Measurements from ENCODE around the gene TRIO.

TRIO gene

GRCh38 chr5:14394365-14394764 is 251.2 kb downstream of the TRIO start:
- DNase-seq (ENCODE audit: low read depth), result no peak

DNA sequence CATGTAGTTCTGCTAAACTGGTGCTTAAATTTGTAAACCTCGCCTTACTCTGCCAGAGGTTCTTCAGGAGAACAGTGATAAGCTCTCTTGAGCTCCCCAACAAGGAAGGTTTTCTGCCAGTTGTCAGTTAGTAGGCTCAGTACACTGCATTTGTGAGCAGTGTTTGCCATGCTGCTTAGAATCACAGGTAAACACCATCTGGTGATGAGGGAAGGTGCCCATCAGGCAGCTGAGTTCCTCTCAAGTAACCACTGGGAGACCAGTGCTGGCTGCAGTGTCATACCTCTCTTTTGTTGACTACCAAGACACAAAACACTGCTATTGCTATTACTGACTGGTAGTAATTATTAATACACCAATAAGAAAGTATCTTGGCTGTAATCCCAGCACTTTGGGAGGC is 252.3 kb downstream of the TRIO start:
- DNase-seq (ENCODE audit: low read depth), result no peak

DNA sequence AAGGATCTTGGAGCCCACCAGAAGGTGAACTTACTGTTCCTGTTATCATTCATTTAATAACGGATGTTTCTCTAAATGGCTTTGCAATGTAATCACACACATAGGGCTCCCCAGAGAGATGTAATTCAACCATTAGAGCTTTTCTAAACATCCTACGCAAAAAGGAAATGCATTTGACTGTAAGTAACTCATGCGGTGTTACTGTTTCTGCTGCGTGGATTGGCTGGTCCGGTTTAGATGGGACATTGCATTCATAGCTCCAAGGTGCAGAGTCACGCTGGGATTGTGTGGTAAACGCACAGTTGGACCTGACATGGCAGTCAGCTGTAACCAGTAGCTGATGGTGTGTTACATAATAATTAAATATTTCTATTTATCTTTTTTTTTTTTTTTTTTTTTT is 252.9 kb downstream of the TRIO start:
- no peak for DNase-seq (ENCODE audit: low read depth)

DNA sequence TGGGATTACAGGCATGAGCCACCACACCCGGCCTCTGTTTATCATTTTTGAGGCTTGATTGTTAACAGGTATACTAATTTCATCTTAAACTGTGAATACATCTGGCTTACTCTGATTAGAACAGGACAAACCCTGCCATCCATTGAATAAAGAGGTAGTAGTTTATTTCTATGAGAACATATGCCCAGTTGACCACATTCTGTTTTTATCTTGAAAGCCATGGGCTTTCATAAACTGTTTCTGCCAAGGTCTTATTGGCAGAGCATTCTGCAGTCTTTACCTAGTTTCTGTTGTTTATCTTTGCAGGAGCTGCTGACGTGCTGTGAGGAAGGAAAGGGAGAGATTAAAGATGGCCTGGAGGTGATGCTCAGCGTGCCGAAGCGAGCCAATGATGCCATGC is 253.6 kb downstream of the TRIO start:
- no peak for DNase-seq (ENCODE audit: low read depth)

GRCh38 chr5:14397717-14398116 is 254.6 kb downstream of the TRIO start:
- peak; percentile 90 for DNase-seq (ENCODE audit: low read depth)

GRCh38 chr5:14399054-14399692 is 256.0 kb downstream of the TRIO start:
- peak; percentile 70 for DNase-seq (ENCODE audit: low read depth)

GRCh38 chr5:14400085-14400484 is 256.9 kb downstream of the TRIO start:
- DNase-seq (ENCODE audit: low read depth), result peak; percentile 86

GRCh38 chr5:14400611-14401010 is 257.5 kb downstream of the TRIO start:
- no peak for DNase-seq (ENCODE audit: low read depth)

GRCh38 chr5:14401639-14402038 is 258.5 kb downstream of the TRIO start:
- no peak for DNase-seq (ENCODE audit: low read depth)

DNA sequence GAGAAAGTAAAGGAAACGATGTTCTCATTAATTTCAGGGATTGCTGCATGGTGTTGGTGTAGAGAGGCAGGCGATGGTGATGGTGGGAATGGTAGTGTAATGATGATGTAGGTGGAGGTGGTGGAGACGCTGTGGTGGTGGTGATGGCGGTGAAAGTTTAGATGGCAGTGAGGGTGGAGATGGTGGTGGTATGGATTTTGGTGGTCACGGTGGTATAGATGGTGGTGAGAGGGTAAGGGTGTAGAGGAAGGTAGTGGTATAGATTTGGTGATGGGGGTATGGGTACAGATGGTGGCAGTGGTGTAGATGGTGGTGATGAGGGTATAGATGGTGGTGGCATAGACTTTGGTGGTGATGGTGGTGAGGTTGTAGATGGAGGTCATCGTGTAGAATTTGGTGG is 259.3 kb downstream of the TRIO start:
- no peak for DNase-seq (ENCODE audit: low read depth)

DNA sequence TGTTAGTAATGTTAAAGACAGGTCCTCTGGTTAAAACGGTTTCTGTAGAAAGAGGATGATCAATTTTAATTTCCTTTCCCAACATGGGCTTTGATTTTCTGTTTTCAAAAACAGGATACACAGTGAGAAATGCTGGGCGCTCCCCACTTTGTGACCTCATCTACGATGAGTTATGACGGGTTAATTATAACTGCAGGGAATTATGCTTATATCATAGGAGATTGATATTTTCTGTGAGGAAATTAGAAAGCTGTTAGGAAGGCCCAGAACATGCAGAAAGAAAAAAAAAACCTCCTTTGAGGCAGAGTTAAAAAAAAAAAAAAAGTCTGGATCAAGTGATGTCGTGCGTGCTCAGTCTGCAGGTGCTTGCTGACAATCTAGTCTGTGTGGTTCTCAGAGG is 261.6 kb downstream of the TRIO start:
- no peak for DNase-seq (ENCODE audit: low read depth)

DNA sequence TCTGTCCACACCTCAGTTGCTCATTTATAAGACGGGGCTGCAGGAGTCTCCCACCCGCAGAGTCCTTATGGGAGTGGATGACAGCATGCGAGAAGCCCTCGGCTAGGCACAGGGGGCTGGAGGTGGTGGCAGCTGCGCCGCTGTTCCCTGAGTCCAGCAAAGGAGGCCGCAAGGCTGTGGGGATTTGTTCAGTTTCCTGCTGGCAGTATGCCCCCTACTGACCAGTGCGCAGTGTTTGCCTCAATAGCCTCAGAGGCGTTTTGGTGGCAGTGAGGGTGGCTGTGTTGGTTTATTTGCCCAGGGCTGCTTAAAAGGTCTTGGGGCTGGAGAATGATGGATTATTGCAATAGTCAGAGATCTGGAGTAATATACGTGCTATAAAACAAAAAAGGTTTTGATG is 262.1 kb downstream of the TRIO start:
- no peak for DNase-seq (ENCODE audit: low read depth)

- no peak for DNase-seq (ENCODE audit: low read depth)
Observed at GRCh38 chr5:14405706-14406553, 262.8 kb downstream of the TRIO start.

- peak; percentile 91 for DNase-seq (ENCODE audit: low read depth)
Observed at GRCh38 chr5:14406554-14406849, 263.4 kb downstream of the TRIO start.

DNA sequence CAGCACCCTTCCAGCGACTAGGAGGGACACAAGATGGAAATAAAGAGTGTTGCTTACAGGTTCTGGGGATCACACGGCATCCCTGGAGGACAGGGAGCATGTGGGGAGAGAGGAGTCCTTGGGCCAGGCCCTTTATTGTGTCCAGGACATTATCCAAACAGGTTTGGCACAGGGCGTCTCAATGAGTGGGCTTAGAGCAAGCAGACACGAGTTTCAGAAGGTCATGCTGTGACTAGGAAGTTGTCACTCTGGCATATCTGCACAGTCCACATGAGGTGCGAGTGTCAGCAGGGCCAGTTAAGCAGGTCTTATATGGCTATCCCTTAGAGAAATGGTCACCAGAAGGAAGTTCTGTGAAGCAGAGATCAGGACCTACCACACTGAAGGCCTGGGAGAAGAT is 263.9 kb downstream of the TRIO start:
- DNase-seq (ENCODE audit: low read depth), result no peak

DNA sequence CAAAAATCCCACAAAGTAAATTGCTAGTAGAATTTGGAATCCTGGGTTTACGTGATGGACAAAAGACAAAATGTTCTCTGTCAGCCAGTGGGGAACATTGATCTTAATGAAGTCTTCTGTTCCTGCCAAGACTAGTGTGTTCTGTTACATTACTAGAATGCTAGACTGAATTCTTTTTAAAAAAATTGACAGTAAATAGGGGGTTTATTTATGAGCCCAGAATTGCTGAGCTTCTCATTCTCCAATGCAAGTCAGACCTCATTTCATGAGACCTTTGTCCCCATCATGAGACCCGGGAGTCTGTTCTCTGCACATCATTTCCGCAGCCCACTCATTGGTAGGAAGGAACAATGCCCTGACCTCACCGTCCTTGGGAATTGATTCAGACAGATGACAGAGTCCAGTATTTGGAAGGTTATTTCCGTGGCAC is 264.6 kb downstream of the TRIO start:
- DNase-seq (ENCODE audit: low read depth), result no peak

GRCh38 chr5:14408969-14409586 is 265.9 kb downstream of the TRIO start:
- no peak for DNase-seq (ENCODE audit: low read depth)

- peak; percentile 24 for DNase-seq (ENCODE audit: low read depth)
Observed at GRCh38 chr5:14410068-14410393, 266.9 kb downstream of the TRIO start.

DNA sequence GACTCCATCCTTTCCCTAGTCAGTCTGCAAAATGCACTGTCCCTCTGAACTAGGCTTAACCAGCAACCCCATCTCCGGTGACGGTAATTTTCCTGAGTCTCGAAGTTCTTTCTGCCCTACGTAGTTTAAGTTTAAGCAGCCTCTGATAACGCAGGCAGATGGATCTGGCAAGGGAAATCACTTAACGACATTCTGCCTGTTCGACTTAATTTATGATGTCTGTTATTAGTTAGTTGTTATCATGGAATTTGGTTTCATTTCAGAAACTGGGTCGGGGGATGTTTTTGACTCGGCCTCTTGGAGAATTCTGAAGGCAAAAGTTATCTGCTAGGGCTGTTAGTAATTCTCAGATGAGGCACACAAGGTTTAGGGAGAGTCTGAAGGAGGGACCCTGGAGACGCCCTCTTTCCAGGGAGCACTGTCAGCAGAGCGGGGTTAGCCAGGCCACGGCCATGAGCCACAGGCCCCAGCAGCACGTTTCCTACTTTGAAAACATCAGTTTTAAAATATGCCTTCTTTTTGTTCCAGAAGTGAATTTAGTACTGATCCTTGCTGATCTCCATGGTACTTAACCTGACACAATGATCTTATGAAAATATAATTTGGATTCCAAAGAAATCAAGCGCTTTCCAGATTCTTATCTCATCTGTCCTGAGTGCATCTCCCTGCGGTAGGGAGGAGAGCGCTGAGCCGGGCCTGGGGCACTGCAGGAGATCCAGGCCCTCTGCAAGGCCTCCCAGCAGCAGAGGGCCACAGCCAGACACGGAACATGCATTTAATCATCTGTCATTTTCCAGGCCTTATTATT is 267.5 kb downstream of the TRIO start:
- no peak for DNase-seq (ENCODE audit: low read depth)

DNA sequence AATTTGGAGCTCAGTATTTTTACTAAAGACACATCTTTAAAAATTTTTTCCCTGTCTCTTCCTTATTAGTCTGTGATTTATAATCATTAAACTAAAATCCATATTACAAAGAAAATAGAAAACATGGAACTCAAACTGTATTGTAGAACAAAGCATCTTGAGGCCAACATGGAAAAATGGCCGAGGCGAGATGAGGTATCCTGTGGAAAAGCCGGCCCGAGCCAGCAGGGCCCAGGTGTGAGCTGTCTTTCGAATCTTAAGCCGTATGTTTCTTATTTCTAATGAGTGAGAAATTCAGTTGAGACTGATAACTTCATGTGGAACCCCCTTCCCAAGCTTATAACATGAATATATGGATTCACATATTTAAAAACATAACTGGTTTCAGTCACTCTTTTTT is 268.1 kb downstream of the TRIO start:
- no peak for DNase-seq (ENCODE audit: low read depth)

GRCh38 chr5:14413331-14413750 is 270.2 kb downstream of the TRIO start:
- peak; percentile 70 for DNase-seq (ENCODE audit: low read depth)

- DNase-seq (ENCODE audit: low read depth), result no peak
Observed at GRCh38 chr5:14414007-14414406, 270.9 kb downstream of the TRIO start.

DNA sequence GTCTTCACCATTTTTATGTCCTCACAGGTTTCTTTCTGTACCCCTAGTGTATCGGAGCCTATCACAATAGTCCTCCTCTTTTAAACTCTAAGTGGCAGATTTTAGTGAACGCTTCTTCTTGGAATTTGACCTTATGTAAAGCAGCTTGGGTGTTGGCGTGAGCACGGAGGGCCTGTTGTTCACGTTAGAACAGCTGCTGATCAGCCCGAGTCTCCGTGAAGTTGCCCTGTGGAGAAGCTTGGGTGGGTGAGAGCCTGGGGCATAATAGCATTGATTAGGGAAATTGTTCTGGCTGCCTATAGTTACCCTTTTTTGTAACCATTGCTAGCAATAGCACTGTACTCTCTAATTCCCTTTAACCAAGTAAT is 271.5 kb downstream of the TRIO start:
- DNase-seq (ENCODE audit: low read depth), result no peak

Data from EH (cell line).